AG04450 (cell line): ENCODE results near the gene DNAAF1. TPM values are rescaled to one million over a fixed set of nuclear protein-coding genes. Genes with fewer than 3 reads are reported as not detected.

Experiments
- CTCF ChIA-PET: fragments of 300-600, 350-600 bp; formaldehyde crosslinking; extraction: SDS; loops from one replicate; lab custom pipeline; 2022; ENCODE audit warnings: antibody characterized with exemption, inconsistent platforms; lab: Charles Lee
- POLR2A ChIA-PET: fragments of 350-600 bp; formaldehyde crosslinking; extraction: SDS; loops from one replicate; lab custom pipeline; 2021; ENCODE audit warnings: antibody characterized with exemption, inconsistent platforms; lab: Yijun Ruan, JAX
- DNase-seq: peaks from one replicate; pipeline ENCODE4 v3.0.0-alpha.2; 2011; ENCODE audit warnings: low read depth, low spot score
- H3K27ac ChIP-seq: one replicate; pipeline ENCODE4 v1.5.1; 2012; ENCODE audit warnings: low read depth, low read length, control low read depth
- H3K27me3 ChIP-seq: one replicate; pipeline ENCODE4 v1.6.0; 2012; ENCODE audit warnings: low read length; ENCODE audit not compliant: control insufficient read depth, insufficient read depth
- H3K4me3 ChIP-seq: 2 replicates; pipeline ENCODE4 v1.5.1; 2011; ENCODE audit warnings: mild to moderate bottlenecking, low read depth, low read length, control low read depth
- H3K9me3 ChIP-seq: 2 replicates; pipeline ENCODE4 v1.5.1; 2012; ENCODE audit warnings: low read length; ENCODE audit not compliant: control insufficient read depth, insufficient read depth
- polyA plus RNA-seq: library from polyadenylated mRNA; depleted of rRNA; stranded (reverse); fragments of >200 nt; gene quantifications from 2 replicates; pipeline ENCODE4 v1.2.3, GENCODE V29; 2011
- TF ChIP-seq, protein P1 (sequence below): IDR thresholded peaks from 2 replicates; pipeline ENCODE4 v1.5.1; 2011; ENCODE audit warnings: low read depth, low read length, control low read depth, inconsistent platforms

The DNAAF1 gene
- polyA plus RNA-seq, 1 experiment, result not detected

DNA sequence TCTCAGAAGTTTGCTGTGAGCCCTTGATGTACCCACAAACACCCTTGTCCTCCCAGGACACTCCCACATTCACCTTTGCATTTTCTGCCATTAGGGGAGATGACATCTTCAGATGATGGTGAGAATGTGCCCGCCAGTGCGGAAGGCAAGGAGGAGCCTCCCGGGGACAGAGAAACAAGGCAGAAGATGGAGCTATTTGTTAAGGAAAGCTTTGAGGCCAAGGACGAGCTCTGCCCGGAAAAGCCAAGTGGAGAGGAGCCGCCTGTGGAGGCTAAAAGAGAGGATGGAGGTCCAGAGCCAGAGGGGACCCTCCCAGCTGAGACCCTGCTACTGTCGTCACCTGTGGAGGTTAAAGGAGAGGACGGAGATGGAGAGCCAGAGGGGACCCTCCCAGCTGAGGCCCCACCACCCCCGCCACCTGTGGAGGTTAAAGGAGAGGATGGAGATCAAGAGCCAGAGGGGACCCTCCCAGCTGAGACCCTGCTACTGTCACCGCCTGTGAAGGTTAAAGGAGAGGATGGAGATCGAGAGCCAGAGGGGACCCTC lies 24.7 kb downstream of the DNAAF1 start:
- TF ChIP-seq, protein P1, sequence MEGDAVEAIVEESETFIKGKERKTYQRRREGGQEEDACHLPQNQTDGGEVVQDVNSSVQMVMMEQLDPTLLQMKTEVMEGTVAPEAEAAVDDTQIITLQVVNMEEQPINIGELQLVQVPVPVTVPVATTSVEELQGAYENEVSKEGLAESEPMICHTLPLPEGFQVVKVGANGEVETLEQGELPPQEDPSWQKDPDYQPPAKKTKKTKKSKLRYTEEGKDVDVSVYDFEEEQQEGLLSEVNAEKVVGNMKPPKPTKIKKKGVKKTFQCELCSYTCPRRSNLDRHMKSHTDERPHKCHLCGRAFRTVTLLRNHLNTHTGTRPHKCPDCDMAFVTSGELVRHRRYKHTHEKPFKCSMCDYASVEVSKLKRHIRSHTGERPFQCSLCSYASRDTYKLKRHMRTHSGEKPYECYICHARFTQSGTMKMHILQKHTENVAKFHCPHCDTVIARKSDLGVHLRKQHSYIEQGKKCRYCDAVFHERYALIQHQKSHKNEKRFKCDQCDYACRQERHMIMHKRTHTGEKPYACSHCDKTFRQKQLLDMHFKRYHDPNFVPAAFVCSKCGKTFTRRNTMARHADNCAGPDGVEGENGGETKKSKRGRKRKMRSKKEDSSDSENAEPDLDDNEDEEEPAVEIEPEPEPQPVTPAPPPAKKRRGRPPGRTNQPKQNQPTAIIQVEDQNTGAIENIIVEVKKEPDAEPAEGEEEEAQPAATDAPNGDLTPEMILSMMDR, result no peak

DNA sequence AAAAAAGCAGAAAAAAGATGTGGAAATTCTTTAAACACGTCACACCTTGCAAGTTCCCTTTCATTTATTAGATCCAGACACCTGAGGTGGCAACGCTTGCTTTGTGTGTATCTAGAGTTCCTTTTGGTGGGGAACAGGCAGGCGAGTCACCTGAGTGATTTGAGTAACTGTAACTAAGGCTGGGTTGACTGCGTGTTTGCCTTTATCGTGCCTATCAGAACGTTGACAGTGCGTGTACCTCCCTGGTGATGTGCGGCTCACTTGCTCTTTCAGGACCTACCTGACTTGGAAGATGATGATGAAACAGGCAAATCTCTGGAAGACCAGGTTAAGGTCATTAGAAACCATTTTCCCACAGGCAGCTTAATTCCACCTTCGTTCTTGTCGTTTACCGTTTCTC lies 29.3 kb downstream of the DNAAF1 start:
- TF ChIP-seq, protein P1, result no peak
- H3K27ac ChIP-seq, result no peak overlapping the region
- no peak overlapping the region for H3K4me3 ChIP-seq
- CTCF ChIA-PET, result interaction anchor here (0.5 to 7.5 kb wide), 20 partner anchors 7 to 269 kb away, joined by 3 to 100 read pairs (median 7); partner anchors contain the start of genes MBTPS1 and TAF1C
- POLR2A ChIA-PET, result no interaction called here
- no peaks in the 10 kb centered on the region for H3K9me3 ChIP-seq
- DNase-seq, result no peak
- H3K27me3 ChIP-seq, result peaks cover 7% of the 10 kb centered on the region

More for the DNA sequence above, 24.7 kb downstream of the DNAAF1 start:
- CTCF ChIA-PET, result interaction anchor here (1.9 to 4.6 kb wide), 2 partner anchors 17 to 104 kb away, joined by 5 to 23 read pairs; partner anchors contain the start of gene TAF1C
- Histone ChIP-seq H3K27me3 (peaks cover 16% of the 10 kb centered on the region), H3K9me3 (no peaks in the 10 kb centered on the region), H3K27ac (no peak overlapping the region), H3K4me3 (no peak overlapping the region)
- POLR2A ChIA-PET, result interaction anchor here (1.0 kb wide), 1 partner anchor 53 kb away, joined by 3 read pairs; the partner anchor contains the start of gene MBTPS1
- no peak for DNase-seq

DNA sequence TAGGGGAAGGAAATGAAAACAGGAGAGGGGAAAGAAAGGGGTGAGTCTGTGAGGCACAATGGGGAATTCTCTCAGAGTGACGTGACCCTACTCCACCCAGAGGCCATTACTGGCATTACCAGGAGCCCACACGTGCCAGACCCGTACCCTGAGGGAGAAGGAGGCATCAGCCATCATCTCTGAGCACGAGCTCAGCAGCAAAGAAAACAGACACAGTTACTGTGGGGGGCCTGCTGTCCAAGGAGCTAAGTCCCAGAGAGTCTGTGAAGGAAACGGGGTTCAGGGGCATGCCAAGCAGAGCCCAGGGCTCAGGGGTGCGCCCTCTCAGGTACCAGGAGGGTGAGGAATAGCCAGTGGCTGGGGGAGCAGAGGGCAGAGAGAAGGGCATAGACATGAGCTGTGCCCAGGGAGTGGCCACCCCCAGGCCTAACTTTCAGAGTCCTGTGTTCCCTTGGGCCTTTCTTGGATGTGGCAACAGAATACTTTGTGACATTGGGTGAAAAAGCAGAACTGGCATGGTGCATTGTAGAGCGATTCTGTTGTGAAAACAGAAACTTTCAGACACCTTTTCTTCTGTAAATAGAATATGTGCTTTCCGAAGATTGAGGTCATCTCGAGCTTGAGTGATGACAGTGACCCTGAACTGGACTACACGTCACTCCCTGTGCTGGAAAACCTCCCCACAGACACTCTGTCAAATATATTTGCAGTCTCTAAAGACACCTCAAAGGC lies 30.4 kb downstream of the DNAAF1 start:
- CTCF ChIA-PET, result interaction anchor here (0.7 to 7.5 kb wide), 28 partner anchors 8 to 309 kb away, joined by 3 to 100 read pairs (median 4); partner anchors contain the start of genes MBTPS1 and TAF1C
- H3K27me3 ChIP-seq, result peaks cover 7% of the 10 kb centered on the region
- H3K4me3 ChIP-seq, result no peak overlapping the region
- POLR2A ChIA-PET, result interaction anchor here (0.9 to 3.5 kb wide), 2 partner anchors 11 to 15 kb away, joined by 3 to 12 read pairs; partner anchors contain the start of gene TAF1C
- no peak overlapping the region for H3K27ac ChIP-seq
- no peaks in the 10 kb centered on the region for H3K9me3 ChIP-seq
- DNase-seq, result peak; percentile 21
- TF ChIP-seq, protein P1, result peak; percentile 80

DNA sequence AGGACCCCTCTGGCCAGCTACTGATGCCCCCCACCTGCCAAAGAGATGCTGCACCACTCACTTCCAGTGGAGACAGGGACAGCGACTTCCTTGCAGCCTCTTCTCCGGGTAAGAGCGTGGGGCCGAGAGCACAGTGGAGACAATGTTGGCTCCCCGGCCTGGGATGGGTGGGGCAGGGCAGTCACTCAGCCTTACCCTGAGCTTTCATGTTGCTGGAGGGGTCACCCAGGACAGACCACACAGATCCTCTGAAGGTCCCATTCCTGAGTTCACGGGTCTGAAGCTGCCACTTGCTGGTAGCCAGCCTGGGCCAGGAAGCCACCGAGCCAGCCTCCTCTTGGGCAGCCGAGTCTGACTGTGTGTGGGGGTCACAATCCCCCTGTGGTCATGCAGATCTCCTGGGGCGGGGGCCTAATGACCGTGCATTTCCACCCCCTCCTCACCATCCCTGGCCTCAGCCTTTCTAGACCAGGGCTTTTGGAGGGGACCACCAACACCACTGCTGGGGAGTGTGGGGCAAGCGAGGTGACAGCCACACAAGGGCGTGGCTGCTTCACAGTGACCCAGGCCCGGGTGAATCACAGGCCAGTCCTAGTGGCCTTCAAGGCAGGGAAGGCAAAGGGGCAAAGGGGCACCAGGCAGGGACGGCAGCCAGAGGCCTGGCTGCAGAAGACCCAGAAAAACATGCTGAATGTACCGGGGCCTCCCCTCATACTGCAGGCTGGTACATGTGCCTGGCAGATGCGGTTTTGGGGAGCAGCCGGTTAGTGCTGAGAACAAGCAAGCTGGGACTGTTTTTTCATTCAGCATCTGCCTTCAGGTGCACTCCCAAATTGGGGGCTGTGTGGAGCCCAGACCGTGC lies 31.3 kb downstream of the DNAAF1 start:
- CTCF ChIA-PET, result interaction anchor here (0.6 to 7.5 kb wide), 24 partner anchors 9 to 308 kb away, joined by 3 to 100 read pairs (median 6); partner anchors contain the start of genes MBTPS1 and TAF1C
- Histone ChIP-seq H3K4me3 (no peak overlapping the region), H3K9me3 (no peaks in the 10 kb centered on the region; the same call in 1 of the 2 replicates), H3K27me3 (peaks cover 4% of the 10 kb centered on the region), H3K27ac (peak overlapping the region; percentile 31)
- TF ChIP-seq, protein P1, result no peak
- POLR2A ChIA-PET, result interaction anchor here (1.7 to 3.5 kb wide), 2 partner anchors 10 to 60 kb away, joined by 8 to 12 read pairs; partner anchors contain the start of genes MBTPS1 and TAF1C
- DNase-seq, result no peak
